Epidermal melanocyte (primary cell): ENCODE measurements around the gene DCLRE1A.

Experiments
- DNase-seq: peaks from one replicate; pipeline ENCODE4 v3.0.0; 2011; ENCODE audit warnings: low spot score; ENCODE audit not compliant: insufficient read length

Gene DCLRE1A

DNA sequence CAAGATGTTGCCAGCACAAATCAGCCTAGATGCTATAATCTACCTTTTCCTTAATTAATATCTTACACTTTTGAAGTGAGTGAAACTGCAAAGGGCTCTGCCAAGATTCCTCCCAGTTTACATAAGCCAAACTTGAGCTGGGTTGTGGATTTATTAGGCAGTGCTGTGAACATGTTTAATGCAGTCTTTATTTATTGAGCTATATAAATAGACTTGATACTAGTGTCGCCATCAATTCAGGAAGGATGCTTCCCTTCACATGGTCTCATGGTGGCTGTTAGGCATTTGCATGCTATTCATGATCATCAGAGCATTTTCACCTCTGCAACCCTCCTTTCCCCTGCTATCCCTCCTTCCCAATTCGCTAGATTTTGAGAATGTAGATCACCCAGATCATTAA, 62.2 kb downstream of the DCLRE1A start:
- no peak for DNase-seq

DNA sequence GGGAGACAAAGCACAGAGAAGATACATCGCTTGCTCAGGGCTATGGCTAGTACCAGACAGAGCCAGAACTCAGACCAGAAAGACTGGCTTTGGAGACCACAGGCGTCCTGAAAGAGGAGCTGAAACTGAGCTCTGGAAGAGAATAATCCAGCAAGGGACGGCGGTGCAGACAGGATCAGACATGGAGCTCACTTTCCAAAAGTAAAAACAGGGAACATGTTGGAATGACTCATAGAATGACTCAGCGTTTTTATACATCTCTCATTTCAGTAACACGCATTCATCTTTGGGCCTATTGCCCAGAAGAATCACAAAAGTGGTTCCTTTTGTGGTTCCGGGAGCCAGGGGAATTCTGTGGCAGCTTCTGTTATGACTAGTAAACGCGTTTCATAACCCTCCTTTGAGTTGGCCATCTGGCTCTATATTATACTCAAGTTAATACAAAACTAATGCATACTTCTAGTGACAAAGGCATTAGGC, 65.2 kb downstream of the DCLRE1A start:
- peak; percentile 36 for DNase-seq
